SH-SY5Y (cell line): ENCODE results near the gene SYTL4.

ENCODE experiments used
- GATA2 ChIP-seq: IDR thresholded peaks from 2 replicates; pipeline ENCODE4 v1.6.1; 2011; ENCODE audit warnings: mild to moderate bottlenecking, low read depth, low read length
- GATA3 ChIP-seq: IDR thresholded peaks from 2 replicates; pipeline ENCODE4 v1.6.1; 2011; ENCODE audit warnings: low read depth, mild to moderate bottlenecking, low read length, moderate library complexity

DNA sequence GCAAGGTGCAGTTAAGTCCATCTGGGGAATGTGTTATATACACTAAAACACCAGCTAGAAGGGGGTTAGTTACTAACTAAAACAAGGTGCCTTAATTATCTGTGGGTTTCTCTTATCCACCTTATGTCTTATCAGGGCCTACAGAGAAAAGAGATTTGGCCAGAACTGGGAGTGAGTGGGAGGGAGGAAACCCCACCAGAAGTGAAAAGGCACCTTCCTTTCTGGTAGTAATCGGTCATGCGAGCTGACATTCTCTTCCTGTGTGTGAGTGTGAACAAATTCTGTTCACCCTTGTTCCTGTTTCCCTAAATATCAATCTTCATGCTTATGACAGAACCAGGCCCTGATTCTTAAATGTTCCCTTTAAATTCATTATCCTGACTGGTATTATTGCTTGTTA lies 44.4 kb downstream of the SYTL4 start:
- TF ChIP-seq GATA3 (no peak), GATA2 (no peak)
